ENCODE measurements around the gene KASH5. TPM values are rescaled to one million over a fixed set of nuclear protein-coding genes. Genes with fewer than 3 reads are reported as not detected.
"Not testable (repeated sequence)": the region's sequence is repeated elsewhere in the genome, so short reads cannot be mapped to it uniquely, and the experiment has no call there.

Gene KASH5
- total and polyA plus RNA-seq, 2 experiments from 2014 or later = 0.44 TPM; not detected in 1

DNA sequence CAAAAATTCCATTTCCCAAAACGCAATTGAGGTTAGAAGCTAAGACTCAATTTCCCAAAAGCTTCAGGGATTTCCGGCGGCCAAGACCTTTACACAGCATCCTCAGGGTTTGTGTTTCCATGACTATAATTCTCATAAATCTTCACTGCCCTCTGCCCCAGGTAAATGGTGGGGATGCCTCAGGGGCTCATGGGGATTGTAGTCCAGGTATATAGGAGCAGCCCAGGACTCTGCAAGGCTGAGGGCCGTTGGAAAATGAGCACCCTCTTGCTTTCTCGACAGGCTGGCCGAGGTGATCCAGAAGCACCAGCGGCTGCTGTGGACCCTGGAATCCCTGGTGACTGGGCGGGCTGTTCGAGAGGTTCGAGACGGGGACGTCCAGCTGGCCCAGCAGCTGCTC, 71.3 kb downstream of the KASH5 start:
- 0 out of 2 replicates have a peak, but pooled peaks cover under 1% of the 10 kb centered on the region for H3K4me1 ChIP-seq (ENCODE audit: insufficient read depth)
- H3K9me2 ChIP-seq (ENCODE audit: insufficient read depth) = no peaks in the 10 kb centered on the region
- H2AFZ ChIP-seq = no peak overlapping the region
- peaks cover 7% of the 10 kb centered on the region for H3K27me3 Mint-ChIP-seq (ENCODE audit: insufficient read depth, low read depth, poor library complexity)
- no peak overlapping the region for H3K27ac ChIP-seq (ENCODE audit: low read depth)
- H3F3A ChIP-seq (replicated peaks; ENCODE audit: low read depth) = 0 out of 2 replicates have a peak, but pooled peaks cover 2% of the 10 kb centered on the region
- H3K27me3 ChIP-seq (ENCODE audit: insufficient read depth) = no peaks in the 10 kb centered on the region
- H3K36me3 Mint-ChIP-seq (ENCODE audit: low read depth) = peaks cover 38% of the 10 kb centered on the region
- ATAC-seq (peak; percentile 42), DNase-seq (ENCODE audit: low spot score) (no peak)
- no peak for TF ChIP-seq EZH2 (IDR thresholded peaks at IDR 0.05; ENCODE audit: low read depth, unreplicated experiment)
- TF ChIP-seq ZNF114 (CRISPR knock-in tag; IDR thresholded peaks at IDR 0.05) = no peak
- TF ChIP-seq, protein P1, sequence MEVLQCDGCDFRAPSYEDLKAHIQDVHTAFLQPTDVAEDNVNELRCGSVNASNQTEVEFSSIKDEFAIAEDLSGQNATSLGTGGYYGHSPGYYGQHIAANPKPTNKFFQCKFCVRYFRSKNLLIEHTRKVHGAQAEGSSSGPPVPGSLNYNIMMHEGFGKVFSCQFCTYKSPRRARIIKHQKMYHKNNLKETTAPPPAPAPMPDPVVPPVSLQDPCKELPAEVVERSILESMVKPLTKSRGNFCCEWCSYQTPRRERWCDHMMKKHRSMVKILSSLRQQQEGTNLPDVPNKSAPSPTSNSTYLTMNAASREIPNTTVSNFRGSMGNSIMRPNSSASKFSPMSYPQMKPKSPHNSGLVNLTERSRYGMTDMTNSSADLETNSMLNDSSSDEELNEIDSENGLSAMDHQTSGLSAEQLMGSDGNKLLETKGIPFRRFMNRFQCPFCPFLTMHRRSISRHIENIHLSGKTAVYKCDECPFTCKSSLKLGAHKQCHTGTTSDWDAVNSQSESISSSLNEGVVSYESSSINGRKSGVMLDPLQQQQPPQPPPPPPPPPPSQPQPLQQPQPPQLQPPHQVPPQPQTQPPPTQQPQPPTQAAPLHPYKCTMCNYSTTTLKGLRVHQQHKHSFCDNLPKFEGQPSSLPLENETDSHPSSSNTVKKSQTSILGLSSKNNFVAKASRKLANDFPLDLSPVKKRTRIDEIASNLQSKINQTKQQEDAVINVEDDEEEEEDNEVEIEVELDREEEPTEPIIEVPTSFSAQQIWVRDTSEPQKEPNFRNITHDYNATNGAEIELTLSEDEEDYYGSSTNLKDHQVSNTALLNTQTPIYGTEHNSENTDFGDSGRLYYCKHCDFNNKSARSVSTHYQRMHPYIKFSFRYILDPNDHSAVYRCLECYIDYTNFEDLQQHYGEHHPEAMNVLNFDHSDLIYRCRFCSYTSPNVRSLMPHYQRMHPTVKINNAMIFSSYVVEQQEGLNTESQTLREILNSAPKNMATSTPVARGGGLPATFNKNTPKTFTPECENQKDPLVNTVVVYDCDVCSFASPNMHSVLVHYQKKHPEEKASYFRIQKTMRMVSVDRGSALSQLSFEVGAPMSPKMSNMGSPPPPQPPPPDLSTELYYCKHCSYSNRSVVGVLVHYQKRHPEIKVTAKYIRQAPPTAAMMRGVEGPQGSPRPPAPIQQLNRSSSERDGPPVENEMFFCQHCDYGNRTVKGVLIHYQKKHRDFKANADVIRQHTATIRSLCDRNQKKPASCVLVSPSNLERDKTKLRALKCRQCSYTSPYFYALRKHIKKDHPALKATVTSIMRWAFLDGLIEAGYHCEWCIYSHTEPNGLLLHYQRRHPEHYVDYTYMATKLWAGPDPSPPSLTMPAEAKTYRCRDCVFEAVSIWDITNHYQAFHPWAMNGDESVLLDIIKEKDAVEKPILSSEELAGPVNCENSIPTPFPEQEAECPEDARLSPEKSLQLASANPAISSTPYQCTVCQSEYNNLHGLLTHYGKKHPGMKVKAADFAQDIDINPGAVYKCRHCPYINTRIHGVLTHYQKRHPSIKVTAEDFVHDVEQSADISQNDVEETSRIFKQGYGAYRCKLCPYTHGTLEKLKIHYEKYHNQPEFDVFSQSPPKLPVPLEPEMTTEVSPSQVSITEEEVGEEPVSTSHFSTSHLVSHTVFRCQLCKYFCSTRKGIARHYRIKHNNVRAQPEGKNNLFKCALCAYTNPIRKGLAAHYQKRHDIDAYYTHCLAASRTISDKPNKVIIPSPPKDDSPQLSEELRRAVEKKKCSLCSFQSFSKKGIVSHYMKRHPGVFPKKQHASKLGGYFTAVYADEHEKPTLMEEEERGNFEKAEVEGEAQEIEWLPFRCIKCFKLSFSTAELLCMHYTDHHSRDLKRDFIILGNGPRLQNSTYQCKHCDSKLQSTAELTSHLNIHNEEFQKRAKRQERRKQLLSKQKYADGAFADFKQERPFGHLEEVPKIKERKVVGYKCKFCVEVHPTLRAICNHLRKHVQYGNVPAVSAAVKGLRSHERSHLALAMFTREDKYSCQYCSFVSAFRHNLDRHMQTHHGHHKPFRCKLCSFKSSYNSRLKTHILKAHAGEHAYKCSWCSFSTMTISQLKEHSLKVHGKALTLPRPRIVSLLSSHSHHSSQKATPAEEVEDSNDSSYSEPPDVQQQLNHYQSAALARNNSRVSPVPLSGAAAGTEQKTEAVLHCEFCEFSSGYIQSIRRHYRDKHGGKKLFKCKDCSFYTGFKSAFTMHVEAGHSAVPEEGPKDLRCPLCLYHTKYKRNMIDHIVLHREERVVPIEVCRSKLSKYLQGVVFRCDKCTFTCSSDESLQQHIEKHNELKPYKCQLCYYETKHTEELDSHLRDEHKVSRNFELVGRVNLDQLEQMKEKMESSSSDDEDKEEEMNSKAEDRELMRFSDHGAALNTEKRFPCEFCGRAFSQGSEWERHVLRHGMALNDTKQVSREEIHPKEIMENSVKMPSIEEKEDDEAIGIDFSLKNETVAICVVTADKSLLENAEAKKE (CRISPR knock-in tag; IDR thresholded peaks at IDR 0.05) = no peak
- no peak for TF ChIP-seq STAT1 (IDR thresholded peaks at IDR 0.05; ENCODE audit: unreplicated experiment)
- TF ChIP-seq, protein P2, sequence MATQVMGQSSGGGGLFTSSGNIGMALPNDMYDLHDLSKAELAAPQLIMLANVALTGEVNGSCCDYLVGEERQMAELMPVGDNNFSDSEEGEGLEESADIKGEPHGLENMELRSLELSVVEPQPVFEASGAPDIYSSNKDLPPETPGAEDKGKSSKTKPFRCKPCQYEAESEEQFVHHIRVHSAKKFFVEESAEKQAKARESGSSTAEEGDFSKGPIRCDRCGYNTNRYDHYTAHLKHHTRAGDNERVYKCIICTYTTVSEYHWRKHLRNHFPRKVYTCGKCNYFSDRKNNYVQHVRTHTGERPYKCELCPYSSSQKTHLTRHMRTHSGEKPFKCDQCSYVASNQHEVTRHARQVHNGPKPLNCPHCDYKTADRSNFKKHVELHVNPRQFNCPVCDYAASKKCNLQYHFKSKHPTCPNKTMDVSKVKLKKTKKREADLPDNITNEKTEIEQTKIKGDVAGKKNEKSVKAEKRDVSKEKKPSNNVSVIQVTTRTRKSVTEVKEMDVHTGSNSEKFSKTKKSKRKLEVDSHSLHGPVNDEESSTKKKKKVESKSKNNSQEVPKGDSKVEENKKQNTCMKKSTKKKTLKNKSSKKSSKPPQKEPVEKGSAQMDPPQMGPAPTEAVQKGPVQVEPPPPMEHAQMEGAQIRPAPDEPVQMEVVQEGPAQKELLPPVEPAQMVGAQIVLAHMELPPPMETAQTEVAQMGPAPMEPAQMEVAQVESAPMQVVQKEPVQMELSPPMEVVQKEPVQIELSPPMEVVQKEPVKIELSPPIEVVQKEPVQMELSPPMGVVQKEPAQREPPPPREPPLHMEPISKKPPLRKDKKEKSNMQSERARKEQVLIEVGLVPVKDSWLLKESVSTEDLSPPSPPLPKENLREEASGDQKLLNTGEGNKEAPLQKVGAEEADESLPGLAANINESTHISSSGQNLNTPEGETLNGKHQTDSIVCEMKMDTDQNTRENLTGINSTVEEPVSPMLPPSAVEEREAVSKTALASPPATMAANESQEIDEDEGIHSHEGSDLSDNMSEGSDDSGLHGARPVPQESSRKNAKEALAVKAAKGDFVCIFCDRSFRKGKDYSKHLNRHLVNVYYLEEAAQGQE (IDR thresholded peaks at IDR 0.05; ENCODE audit: unreplicated experiment) = no peak
- TF ChIP-seq, protein P3, sequence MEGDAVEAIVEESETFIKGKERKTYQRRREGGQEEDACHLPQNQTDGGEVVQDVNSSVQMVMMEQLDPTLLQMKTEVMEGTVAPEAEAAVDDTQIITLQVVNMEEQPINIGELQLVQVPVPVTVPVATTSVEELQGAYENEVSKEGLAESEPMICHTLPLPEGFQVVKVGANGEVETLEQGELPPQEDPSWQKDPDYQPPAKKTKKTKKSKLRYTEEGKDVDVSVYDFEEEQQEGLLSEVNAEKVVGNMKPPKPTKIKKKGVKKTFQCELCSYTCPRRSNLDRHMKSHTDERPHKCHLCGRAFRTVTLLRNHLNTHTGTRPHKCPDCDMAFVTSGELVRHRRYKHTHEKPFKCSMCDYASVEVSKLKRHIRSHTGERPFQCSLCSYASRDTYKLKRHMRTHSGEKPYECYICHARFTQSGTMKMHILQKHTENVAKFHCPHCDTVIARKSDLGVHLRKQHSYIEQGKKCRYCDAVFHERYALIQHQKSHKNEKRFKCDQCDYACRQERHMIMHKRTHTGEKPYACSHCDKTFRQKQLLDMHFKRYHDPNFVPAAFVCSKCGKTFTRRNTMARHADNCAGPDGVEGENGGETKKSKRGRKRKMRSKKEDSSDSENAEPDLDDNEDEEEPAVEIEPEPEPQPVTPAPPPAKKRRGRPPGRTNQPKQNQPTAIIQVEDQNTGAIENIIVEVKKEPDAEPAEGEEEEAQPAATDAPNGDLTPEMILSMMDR (conservative IDR thresholded peaks at IDR 0.05; ENCODE audit: low read depth in 2 of 2) = no peak
- no peak for TF ChIP-seq EZH2phosphoT487 (IDR thresholded peaks at IDR 0.05; ENCODE audit: unreplicated experiment)
- TF ChIP-seq JUNB (IDR thresholded peaks at IDR 0.05; ENCODE audit: unreplicated experiment) = no peak
- TF ChIP-seq ZNF331 (CRISPR knock-in tag; IDR thresholded peaks at IDR 0.05; ENCODE audit: low read depth) = no peak
- no peaks in the 10 kb centered on the region for H3K4me1 Mint-ChIP-seq
- no peak overlapping the region for H3K27ac Mint-ChIP-seq
- H3K79me2 ChIP-seq (replicated peaks; ENCODE audit: insufficient read depth) = peaks cover 15% of the 10 kb centered on the region
- H3K4me3 ChIP-seq = no peak overlapping the region
- H3K9me3 Mint-ChIP-seq = no peaks in the 10 kb centered on the region
- no peaks in the 10 kb centered on the region for H4K20me1 ChIP-seq (replicated peaks; ENCODE audit: insufficient read depth)
- no peak overlapping the region for H3K4me3 Mint-ChIP-seq
- H3K4me2 ChIP-seq = no peak overlapping the region
- no peaks in the 10 kb centered on the region for H3K36me3 ChIP-seq (ENCODE audit: insufficient read depth)

DNA sequence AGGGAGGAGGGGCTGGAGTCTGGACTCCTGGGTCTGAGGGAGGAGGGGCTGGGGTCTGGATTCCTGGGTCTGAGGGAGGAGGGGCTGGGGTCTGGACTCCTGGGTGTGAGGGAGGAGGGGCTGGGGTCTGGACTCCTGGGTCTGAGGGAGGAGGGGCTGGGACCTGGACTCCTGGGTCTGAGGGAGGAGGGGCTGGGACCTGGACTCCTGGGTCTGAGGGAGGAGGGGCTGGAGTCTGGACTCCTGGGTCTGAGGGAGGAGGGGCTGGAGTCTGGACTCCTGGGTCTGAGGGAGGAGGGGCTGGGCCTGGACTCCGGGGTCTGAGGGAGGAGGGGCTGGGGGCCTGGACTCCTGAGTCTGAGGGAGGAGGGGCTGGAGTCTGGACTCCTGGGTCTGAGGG, 73.1 kb downstream of the KASH5 start:
- not testable (repeated sequence) for H3K27ac Mint-ChIP-seq; H3K4me1 Mint-ChIP-seq; H3K4me2 ChIP-seq; H3F3A ChIP-seq (replicated peaks; ENCODE audit: low read depth); H3K27me3 ChIP-seq (ENCODE audit: insufficient read depth); H2AFZ ChIP-seq; ATAC-seq; H3K9me3 Mint-ChIP-seq; DNase-seq (ENCODE audit: low spot score); H4K20me1 ChIP-seq (replicated peaks; ENCODE audit: insufficient read depth); H3K4me3 Mint-ChIP-seq; H3K4me1 ChIP-seq (ENCODE audit: insufficient read depth); H3K4me3 ChIP-seq; H3K36me3 ChIP-seq (ENCODE audit: insufficient read depth); H3K79me2 ChIP-seq (replicated peaks; ENCODE audit: insufficient read depth); H3K9me2 ChIP-seq (ENCODE audit: insufficient read depth); H3K27ac ChIP-seq (ENCODE audit: low read depth)
- Mint-ChIP-seq H3K27me3 (ENCODE audit: insufficient read depth, low read depth, poor library complexity) (peaks cover 11% of the 10 kb centered on the region), H3K36me3 (ENCODE audit: low read depth) (peaks cover 39% of the 10 kb centered on the region)

Measured in GM23338 (cell line).